Smooth muscle cell (in vitro differentiated cells): ENCODE data around the gene CEBPZ. TPM values are rescaled to one million over a fixed set of nuclear protein-coding genes. Genes with fewer than 3 reads are reported as not detected.
"Not testable (repeated sequence)": the region's sequence is repeated elsewhere in the genome, so short reads cannot be mapped to it uniquely, and the experiment has no call there.

Experiments
- DNase-seq: peaks from one replicate; lab custom pipeline; 2025; ENCODE audit not compliant: unreplicated experiment; lab: John Stamatoyannopoulos, UW
- H2AFZ ChIP-seq: fragments of 200-600 bp; sonication (generic); 2 replicates; pipeline ENCODE4 v1.6.0; 2016; ENCODE audit warnings: antibody characterized with exemption, low read depth, mild to moderate bottlenecking
- H3F3A ChIP-seq: fragments of 200-600 bp; sonication (generic); 2 replicates; pipeline ENCODE4 v1.6.0; 2017; ENCODE audit warnings: antibody characterized with exemption, low read depth
- H3K27ac ChIP-seq: fragments of 200-600 bp; sonication (generic); 2 replicates; pipeline ENCODE4 v1.5.1; 2016; ENCODE audit warnings: low read depth, mild to moderate bottlenecking
- H3K27me3 ChIP-seq: fragments of 200-600 bp; sonication (generic); 2 replicates; pipeline ENCODE4 v1.6.1; 2016; ENCODE audit warnings: low read depth, mild to moderate bottlenecking
- H3K36me3 ChIP-seq: fragments of 200-600 bp; sonication (generic); 2 replicates; pipeline ENCODE4 v1.5.1; 2016; ENCODE audit warnings: low read depth
- H3K4me1 ChIP-seq: fragments of 200-600 bp; sonication (generic); 2 replicates; pipeline ENCODE4 v1.5.1; 2016; ENCODE audit warnings: low read depth
- H3K4me2 ChIP-seq: fragments of 200-600 bp; sonication (generic); 2 replicates; pipeline ENCODE4 v1.6.0; 2016; ENCODE audit warnings: mild to moderate bottlenecking
- H3K4me3 ChIP-seq: fragments of 200-600 bp; sonication (generic); 2 replicates; pipeline ENCODE4 v1.5.1; 2016; ENCODE audit warnings: mild to moderate bottlenecking
- H3K79me2 ChIP-seq: fragments of 200-600 bp; sonication (generic); 2 replicates; pipeline ENCODE4 v1.6.0; 2016; ENCODE audit warnings: low read depth, mild to moderate bottlenecking
- H3K9ac ChIP-seq: fragments of 200-600 bp; sonication (generic); 2 replicates; pipeline ENCODE4 v1.6.0; 2016; ENCODE audit warnings: low read depth
- H3K9me3 ChIP-seq: fragments of 200-600 bp; sonication (generic); replicated peaks from 2 replicates; pipeline ENCODE4 v1.5.1; 2016; ENCODE audit warnings: low read depth
- H4K20me1 ChIP-seq: fragments of 200-600 bp; sonication (generic); 2 replicates; pipeline ENCODE4 v1.6.0; 2016; ENCODE audit warnings: low read depth
- CTCF ChIP-seq: fragments of 200-600 bp; sonication (generic); IDR thresholded peaks from 2 replicates; pipeline ENCODE4 v1.5.1; 2017; ENCODE audit warnings: borderline replicate concordance, mild to moderate bottlenecking, antibody characterized with exemption; ENCODE audit not compliant: insufficient read depth, poor library complexity, severe bottlenecking
- WGBS: methylation state at CpG from one replicate; pipeline ENCODE4 v1.1.7; 2016; ENCODE audit warnings: low lambda C conversion rate; 5-methylcytosine and 5-hydroxymethylcytosine counted together
- polyA plus RNA-seq: library from polyadenylated mRNA; unstranded; fragments of >200 nt; fragmentation: Nextera tagmentation; extraction: Ambion mirVana; gene quantifications from 2 replicates; pipeline ENCODE4 v1.2.1, GENCODE V29; 2016
- total RNA-seq: library from RNA; depleted of rRNA; stranded (reverse); fragments of >200 nt; gene quantifications from 2 replicates; pipeline ENCODE4 v1.2.3, GENCODE V29; 2014

CEBPZ gene
- total and polyA plus RNA-seq, 2 experiments from 2014 or later, result 18.9 to 41.8 TPM

DNA sequence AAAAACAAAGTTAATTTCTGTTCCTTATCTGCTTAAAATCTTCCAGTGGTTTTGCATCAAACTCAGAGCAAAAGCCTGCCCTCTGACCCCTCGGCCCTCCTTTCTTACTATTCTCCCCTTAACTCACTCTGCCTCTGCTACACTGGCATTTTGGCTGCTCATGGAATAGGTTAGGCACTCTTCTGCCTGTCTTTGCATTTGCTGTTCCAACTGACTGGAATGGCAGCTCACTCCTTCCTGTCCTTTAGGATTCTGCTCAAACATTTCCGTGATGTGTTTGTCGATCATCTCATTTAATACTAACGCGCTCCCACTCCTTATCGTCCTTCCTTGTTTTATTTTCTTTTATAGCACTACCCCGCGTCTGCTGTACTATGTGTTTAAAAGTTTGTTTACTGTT is 815 bp downstream of the CEBPZ start:
- peaks cover 43% of the 10 kb centered on the region for H4K20me1 ChIP-seq
- 1% methylated on average over 8 of the region's 8 CpGs for WGBS
- H3F3A ChIP-seq, result no peaks in the 10 kb centered on the region
- H3K27me3 ChIP-seq, result no peaks in the 10 kb centered on the region
- H3K9me3 ChIP-seq, result no peaks in the 10 kb centered on the region
- peaks cover 73% of the 10 kb centered on the region for H3K79me2 ChIP-seq
- DNase-seq, result no peak
- peak overlapping the region; percentile 62 for H3K4me3 ChIP-seq
- H3K4me2 ChIP-seq, result peak overlapping the region; percentile 100
- no peaks in the 10 kb centered on the region for H3K36me3 ChIP-seq
- TF ChIP-seq CTCF, result no peak
- H3K9ac ChIP-seq, result peak overlapping the region; percentile 84
- peak overlapping the region; percentile 83 for H2AFZ ChIP-seq
- H3K4me1 ChIP-seq, result peaks cover 19% of the 10 kb centered on the region
- peak overlapping the region; percentile 88 for H3K27ac ChIP-seq

GRCh38 chr2:37228788-37229187 is 2.6 kb downstream of the CEBPZ start:
- Histone ChIP-seq H4K20me1 (peaks cover 47% of the 10 kb centered on the region), H3K4me3 (no peak overlapping the region), H3K9me3 (no peaks in the 10 kb centered on the region), H3K4me1 (peaks cover 25% of the 10 kb centered on the region), H3K79me2 (peaks cover 70% of the 10 kb centered on the region), H3K27ac (no peak overlapping the region), H3K9ac (no peak overlapping the region), H3K4me2 (no peak overlapping the region), H2AFZ (no peak overlapping the region), H3K36me3 (no peaks in the 10 kb centered on the region), H3K27me3 (no peaks in the 10 kb centered on the region), H3F3A (no peaks in the 10 kb centered on the region)
- WGBS, result 96% methylated on average over 3 of the region's 3 CpGs
- no peak for DNase-seq
- no peak for TF ChIP-seq CTCF

- H3K4me3 ChIP-seq, result no peak overlapping the region
- H3K27ac ChIP-seq, result no peak overlapping the region
- no peaks in the 10 kb centered on the region for H3F3A ChIP-seq
- peaks cover 17% of the 10 kb centered on the region for H3K4me1 ChIP-seq
- no peak for TF ChIP-seq CTCF
- peaks cover 50% of the 10 kb centered on the region for H4K20me1 ChIP-seq
- peaks cover 54% of the 10 kb centered on the region for H3K79me2 ChIP-seq
- DNase-seq, result no peak
- 78% methylated on average over 4 of the region's 4 CpGs for WGBS
- no peak overlapping the region for H2AFZ ChIP-seq
- no peak overlapping the region for H3K4me2 ChIP-seq
- no peaks in the 10 kb centered on the region for H3K27me3 ChIP-seq
- H3K36me3 ChIP-seq, result peaks cover 11% of the 10 kb centered on the region
- no peak overlapping the region for H3K9ac ChIP-seq
- no peaks in the 10 kb centered on the region for H3K9me3 ChIP-seq
Observed at GRCh38 chr2:37226863-37227262, 4.5 kb downstream of the CEBPZ start.

GRCh38 chr2:37225129-37225528 is 6.3 kb downstream of the CEBPZ start:
- WGBS, result no CpG with 5 or more reads among the region's 2 CpGs
- H3K36me3 ChIP-seq, result peaks cover 11% of the 10 kb centered on the region
- H3K27ac ChIP-seq, result not testable (repeated sequence)

More at GRCh38 chr2:37225129-37225528, 6.3 kb downstream of the CEBPZ start:
- not testable (repeated sequence) for H3K27me3 ChIP-seq, H3K9ac ChIP-seq, H3K9me3 ChIP-seq, H3K4me3 ChIP-seq, H2AFZ ChIP-seq, H3K4me2 ChIP-seq, DNase-seq, H3F3A ChIP-seq
- Histone ChIP-seq H4K20me1 (peaks cover 45% of the 10 kb centered on the region), H3K79me2 (peaks cover 43% of the 10 kb centered on the region), H3K4me1 (peaks cover 12% of the 10 kb centered on the region)
